Activated effector memory CD4-positive, alpha-beta T cell treated with anti-CD3 and anti-CD28 coated beads, Interleukin-2, amount 50 U/mL, for 16 hours (primary cell): ENCODE data around the gene EEF1AKMT4.
"Not testable (repeated sequence)": the region's sequence is repeated elsewhere in the genome, so short reads cannot be mapped to it uniquely, and the experiment has no call there.

ENCODE experiments used
- DNase-seq: peaks from one replicate; pipeline ENCODE4 v3.0.0-alpha.2; 2020

Gene EEF1AKMT4

GRCh38 chr3:184261270-184261853 is 11.9 kb downstream of the EEF1AKMT4 start, which contains the start of gene CAMK2N2:
TSS of gene CAMK2N2 (minus strand) at chr3:184261553. CDS start at chr3:184261285, 268 bp downstream.
- DNase-seq = peak; percentile 85

- DNase-seq = peak; percentile 72
Measured at GRCh38 chr3:184261854-184262763, 12.6 kb downstream of the EEF1AKMT4 start.

- DNase-seq = no peak
Measured at GRCh38 chr3:184262764-184263179, 13.3 kb downstream of the EEF1AKMT4 start.

- not testable (repeated sequence) for DNase-seq
Measured at GRCh38 chr3:184267249-184267648, 17.8 kb downstream of the EEF1AKMT4 start.

- no peak for DNase-seq
Measured at GRCh38 chr3:184272269-184272668, 22.8 kb downstream of the EEF1AKMT4 start.

GRCh38 chr3:184275381-184275701 is 25.9 kb downstream of the EEF1AKMT4 start:
- no peak for DNase-seq

- no peak for DNase-seq
Measured at GRCh38 chr3:184275961-184276910, 26.8 kb downstream of the EEF1AKMT4 start, which contains the start of gene ECE2. TSS of gene ECE2 (plus strand) at chr3:184276022. CDS start at chr3:184276154, 132 bp downstream.

- DNase-seq = no peak
Measured at GRCh38 chr3:184277366-184277765, 27.9 kb downstream of the EEF1AKMT4 start.

- DNase-seq = no peak
Measured at GRCh38 chr3:184282941-184283340, 33.5 kb downstream of the EEF1AKMT4 start.

GRCh38 chr3:184283681-184284080 is 34.2 kb downstream of the EEF1AKMT4 start:
- no peak for DNase-seq

GRCh38 chr3:184284696-184285095 is 35.2 kb downstream of the EEF1AKMT4 start:
- DNase-seq = no peak

GRCh38 chr3:184289426-184289938 is 40.0 kb downstream of the EEF1AKMT4 start:
- peak; percentile 87 for DNase-seq

GRCh38 chr3:184290331-184290730 is 40.9 kb downstream of the EEF1AKMT4 start:
- no peak for DNase-seq

GRCh38 chr3:184291044-184291737 is 41.7 kb downstream of the EEF1AKMT4 start:
- DNase-seq = no peak

GRCh38 chr3:184291738-184292445 is 42.4 kb downstream of the EEF1AKMT4 start:
- DNase-seq = no peak

GRCh38 chr3:184295771-184296170 is 46.3 kb downstream of the EEF1AKMT4 start:
- DNase-seq = no peak

GRCh38 chr3:184296616-184297015 is 47.1 kb downstream of the EEF1AKMT4 start:
- no peak for DNase-seq

- peak; percentile 99 for DNase-seq
Measured at GRCh38 chr3:184298759-184299487, 49.5 kb downstream of the EEF1AKMT4 start, which contains the start of gene PSMD2. TSS of gene PSMD2 (plus strand) at chr3:184299241. CDS start at chr3:184299267, 26 bp downstream.

GRCh38 chr3:184299488-184300377 is 50.3 kb downstream of the EEF1AKMT4 start:
- DNase-seq = no peak

- DNase-seq = no peak
Measured at GRCh38 chr3:184300378-184300720, 50.9 kb downstream of the EEF1AKMT4 start.
